Ureter (tissue), 1 donor: ENCODE measurements around the gene B3GALNT2. TPM values are rescaled to one million over a fixed set of nuclear protein-coding genes. Genes with fewer than 3 reads are reported as not detected.
"Not testable (repeated sequence)": the region's sequence is repeated elsewhere in the genome, so short reads cannot be mapped to it uniquely, and the experiment has no call there.

ENCODE experiments used
- DNase-seq: peaks from one replicate; pipeline ENCODE4 v3.0.0-alpha.2; 2020; ENCODE audit warnings: low spot score
- total RNA-seq: library from RNA; stranded (reverse); gene quantifications from one replicate; pipeline ENCODE4 v1.2.4, GENCODE V29; 2023
- donor health status: DM: yes; HTN: yes; CAD: no.

The B3GALNT2 gene
- 28.8 TPM for total RNA-seq

DNA sequence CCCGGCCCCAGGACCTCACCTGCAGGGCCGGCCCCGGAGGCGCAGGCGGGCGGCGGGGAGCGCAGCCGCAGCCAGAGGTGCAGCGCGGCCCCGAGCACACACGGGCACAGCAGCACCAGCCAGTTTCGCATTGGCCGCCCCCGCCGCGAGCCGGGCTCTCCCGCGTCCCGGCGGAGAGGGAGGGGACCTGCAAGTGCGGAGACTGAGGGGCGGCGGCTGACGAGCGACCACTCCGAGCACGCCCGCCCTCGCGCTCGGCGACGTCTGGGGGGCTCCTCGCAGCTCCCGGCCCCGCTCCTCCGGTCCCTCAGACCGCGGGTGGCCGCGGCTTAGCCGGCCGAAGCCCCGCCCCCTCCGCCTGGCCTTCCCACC is at the start of gene B3GALNT2:
TSS of gene B3GALNT2 (minus strand) at position 331 of the 372 bp plus-strand sequence. CDS start at position 131, 200 bp downstream.
- no peak for DNase-seq

DNA sequence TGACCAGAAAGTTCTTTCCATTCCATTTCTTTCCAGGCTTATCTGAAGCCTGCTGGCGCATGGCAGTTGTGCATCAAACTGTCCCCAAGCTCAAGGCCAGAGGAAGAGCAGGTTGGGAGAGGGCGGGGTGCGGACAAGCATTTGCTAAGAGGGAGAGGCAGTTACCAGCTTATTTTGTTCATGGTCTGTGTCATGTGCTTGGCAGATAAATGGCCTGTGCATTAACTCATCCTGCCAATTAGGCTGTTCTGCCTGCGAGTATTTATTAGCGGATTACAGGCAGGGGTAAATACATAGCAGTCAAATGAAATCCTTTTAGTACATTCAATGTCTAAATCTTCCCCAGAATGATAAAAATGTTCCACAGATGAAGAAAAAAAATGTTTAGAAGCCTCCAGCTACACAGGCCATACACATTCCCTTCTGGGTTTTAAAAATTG is 48.9 kb upstream of the B3GALNT2 start:
- no peak for DNase-seq

DNA sequence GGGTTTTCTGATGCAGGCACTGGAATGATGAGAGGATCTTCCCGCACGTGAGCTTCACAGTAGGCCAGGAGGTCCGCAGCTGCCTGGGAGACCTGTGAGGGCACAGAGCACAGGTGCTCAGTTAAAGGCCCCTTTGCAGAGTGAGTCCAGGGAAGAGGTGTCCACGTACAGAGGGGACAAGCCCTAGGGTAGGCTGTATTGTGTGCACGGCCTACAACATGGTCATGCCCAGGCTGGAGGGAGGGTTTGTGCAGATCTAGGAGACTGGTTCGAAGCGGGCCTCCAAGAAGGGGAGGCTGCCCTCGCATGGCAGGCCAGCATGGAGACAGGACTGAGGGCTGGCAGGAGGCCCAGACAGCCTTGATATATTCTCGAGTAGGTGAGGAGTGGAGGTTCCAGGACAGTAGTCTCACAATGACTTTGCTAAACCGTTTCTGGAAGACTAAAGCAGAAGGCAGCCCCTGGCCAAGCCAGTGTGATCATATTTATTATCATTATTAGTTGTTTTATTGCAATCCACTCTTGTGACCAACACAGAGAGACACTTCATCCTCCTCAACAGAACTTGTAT is 48.0 kb upstream of the B3GALNT2 start:
- DNase-seq = no peak

DNA sequence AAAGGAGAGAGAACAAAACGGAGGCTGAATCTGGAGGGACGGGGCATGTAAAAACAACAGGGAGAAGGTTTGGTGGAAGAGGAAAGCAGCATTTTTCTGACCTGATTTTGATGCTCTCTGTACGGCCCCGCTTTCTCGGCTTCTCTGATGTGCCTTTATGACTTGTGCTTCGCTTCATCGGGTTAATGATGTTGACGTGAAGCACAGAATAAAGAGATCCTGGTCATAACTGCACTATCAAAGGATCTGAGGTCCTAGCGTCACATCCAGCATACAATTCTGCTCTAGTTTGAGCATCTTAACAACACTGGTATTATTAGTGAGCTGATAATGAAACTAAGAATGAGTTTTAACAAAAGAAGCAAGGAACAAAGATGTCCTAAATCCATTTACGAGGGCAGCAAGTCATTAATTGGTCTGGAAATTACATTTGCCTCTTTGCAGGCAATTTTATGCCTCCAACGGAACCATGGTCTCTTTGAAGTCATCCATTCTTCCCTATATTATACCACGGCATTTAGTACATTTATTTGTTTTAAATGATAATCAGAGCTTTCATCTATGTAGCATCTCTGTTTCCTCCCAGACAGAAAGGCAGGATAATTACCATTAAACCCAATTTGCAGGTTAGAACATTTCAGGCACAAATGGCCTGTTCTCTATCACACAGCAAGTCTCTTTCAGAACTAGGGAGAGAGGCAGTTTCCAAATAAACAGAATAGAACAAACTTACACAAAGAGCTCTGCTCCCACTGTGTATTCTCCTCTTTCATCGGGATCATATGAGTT is 45.3 kb upstream of the B3GALNT2 start:
- DNase-seq = no peak

DNA sequence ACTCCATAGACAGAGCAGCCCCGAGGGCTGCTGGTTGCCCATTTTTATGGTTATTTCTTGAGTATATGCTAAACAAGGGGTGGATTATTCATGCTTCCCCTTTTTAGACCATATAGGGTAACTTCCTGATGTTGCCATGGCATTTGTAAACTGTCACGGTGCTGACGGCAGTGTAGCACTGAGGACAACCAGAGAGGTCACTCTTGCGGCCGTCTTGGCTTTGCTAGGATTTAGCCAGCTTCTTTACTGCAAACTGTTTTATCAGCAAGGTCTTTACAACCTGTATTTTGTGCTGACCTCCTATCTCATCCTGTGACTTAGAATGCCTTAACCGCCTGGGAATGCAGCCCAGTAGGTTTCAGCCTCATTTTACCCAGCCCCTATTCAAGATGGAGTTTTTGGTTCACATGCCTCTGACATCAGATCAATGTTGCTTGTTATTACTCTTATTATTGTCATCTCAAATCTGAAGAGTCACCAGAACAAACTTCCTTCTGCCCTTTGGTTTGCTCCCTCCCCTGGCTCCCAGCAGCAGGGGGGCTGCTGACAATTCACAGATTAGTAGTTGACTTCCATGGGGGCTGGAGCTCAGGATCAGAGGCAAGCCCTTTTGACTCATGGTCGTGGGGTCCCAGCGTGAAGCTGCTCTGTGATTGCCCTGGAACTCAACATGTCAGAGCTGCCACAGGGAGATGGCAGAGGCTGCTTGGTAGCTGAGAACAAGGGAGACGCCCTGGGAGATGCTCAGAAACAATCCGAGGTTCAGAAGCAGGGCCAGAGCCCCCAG is 42.3 kb upstream of the B3GALNT2 start:
- DNase-seq = not testable (repeated sequence)

DNA sequence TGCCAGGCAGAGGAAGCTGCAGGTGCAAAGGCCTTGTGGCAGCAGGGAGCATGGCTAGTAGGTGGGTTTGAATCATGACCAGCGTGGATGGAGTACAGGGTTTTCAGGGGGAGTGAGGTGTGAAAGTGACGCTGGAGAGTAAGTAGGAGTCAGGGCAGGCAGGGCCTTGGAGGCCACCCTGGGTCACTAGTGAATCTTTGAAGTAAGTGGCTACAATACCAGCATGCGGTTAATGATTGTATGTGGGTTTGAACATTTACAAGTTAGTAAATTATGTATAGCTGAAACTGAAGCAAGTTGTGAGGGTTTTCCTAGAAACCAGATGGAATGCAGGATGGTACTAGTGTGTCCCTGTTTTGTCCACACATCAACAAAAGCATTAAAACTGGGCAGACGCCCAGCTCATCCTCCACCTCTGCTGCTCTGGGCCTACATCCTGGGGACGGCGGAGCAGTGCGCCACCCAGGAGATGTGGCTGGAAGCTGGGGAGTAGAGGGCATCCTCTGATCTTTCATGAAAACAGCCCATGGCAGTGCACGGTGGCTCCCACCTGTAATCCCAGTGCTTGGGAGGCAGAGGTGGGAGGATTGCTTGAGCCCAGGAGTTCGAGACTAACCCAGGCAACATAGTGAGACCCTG is 41.2 kb upstream of the B3GALNT2 start:
- DNase-seq = no peak

DNA sequence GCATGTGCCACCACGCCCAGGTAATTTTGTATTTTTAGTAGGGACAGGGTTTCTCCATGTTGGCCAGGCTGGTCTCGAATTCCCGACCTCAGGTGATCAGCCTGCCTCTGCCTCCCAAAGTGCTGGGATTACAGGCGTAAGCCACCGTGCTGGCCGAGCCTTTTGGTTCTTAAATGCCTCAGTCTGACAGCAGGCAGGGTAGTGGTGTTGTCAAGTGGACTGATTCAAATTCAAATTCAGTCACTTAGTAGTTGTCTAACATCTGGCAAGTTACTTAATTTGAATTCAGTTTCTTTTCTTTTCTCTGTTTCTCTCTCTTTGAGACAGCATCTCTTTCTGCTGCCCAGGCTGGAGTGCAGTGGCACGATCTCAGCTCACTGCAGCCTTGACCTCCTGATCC is 38.6 kb upstream of the B3GALNT2 start:
- not testable (repeated sequence) for DNase-seq

DNA sequence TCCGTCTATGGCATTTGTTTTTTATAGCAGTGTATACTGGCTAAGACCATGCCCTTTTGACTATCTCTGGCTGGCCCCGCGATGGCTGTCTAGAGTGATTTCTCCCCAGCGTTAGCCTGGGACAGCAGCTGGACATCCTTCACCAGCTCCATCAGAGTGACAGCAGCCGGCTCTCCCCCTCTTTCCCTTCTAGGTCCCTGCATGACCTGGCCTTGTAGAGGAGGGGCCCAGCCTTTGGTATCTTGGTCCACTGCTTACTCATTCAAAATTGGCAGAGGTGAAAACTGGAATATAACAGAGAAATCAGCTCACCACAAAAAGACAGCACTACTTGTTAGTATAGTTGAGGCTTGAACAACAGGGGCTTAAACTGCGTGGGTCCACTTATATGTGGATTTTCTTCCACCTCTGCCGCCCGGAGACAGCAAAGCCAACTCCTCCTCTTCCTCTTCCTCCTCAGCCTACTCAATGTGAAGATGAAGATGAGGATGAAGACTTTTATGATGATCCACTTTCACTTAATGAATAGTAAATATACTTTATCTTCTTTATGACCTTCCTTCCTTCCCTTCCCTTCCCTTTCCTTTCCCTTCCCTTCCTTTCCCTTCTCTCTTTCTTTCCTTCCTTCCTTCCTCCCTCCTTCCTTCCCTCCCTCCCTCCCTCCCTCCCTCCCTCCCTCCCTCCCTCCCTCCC is 29.4 kb upstream of the B3GALNT2 start:
- DNase-seq = no peak

DNA sequence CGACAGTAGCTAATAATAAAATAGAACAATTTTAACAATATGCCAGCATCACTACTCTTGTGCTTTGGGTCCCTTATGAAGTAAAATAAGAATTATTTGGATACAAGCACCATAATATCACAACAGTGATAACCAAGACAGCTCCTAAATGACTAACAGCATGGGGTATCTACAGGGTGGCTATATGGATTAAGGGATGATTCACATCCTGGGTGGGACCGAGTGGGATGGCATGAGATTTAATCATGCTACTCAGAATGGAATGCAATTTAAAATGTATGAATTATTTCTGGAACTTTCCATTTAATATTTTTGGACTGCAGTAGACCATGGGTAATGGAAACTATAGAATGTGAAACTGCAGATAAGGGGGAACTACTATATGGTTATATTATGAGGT is 28.1 kb upstream of the B3GALNT2 start:
- no peak for DNase-seq

DNA sequence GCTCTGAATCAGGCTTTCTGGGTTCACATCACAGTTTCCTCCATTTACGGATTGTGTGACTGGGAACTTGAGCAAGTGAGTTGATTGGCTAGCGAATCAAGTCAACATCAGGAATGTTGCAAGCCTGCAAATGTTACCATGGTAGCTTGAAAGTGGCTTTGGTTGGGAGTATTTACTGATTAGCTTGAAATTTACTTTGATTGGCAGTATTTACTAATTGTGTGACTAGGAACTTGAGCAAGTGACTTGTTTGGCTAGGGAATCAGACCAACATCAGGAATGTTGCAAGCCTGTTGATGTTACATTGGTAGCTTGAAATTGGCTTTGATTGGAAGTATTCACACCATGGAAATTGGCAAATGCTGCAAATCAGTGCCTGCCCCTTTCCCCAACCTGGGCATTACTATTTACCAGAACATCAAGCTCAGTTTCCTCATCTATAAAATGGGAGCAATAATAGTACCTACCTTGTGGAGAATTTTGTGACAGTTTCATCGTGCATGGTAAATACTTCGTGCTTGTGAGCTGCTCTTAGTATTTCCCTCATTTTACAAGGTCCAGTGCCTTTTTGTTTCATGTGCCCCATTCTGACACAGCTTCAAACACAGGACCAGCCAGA is 23.1 kb upstream of the B3GALNT2 start:
- DNase-seq = no peak

DNA sequence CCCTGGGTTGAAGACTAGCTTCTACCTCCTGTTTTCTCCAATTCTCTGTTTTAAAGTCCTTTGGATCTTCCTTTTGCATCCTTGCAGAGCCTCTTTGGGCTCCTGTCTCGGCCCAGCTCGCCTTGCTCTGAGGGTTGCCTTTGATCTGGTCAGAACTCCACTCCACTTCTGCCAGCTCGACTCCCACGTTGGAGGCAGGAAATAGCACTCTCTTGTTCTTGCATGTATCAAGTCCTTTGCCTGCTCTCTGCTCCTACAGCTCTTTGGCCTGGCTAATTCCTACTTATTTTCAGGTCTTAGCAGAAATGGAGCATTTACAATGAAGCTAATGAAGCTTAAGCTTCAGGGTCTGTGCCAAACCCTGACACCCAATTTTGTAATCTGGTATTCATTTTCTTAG is 21.1 kb upstream of the B3GALNT2 start:
- no peak for DNase-seq

DNA sequence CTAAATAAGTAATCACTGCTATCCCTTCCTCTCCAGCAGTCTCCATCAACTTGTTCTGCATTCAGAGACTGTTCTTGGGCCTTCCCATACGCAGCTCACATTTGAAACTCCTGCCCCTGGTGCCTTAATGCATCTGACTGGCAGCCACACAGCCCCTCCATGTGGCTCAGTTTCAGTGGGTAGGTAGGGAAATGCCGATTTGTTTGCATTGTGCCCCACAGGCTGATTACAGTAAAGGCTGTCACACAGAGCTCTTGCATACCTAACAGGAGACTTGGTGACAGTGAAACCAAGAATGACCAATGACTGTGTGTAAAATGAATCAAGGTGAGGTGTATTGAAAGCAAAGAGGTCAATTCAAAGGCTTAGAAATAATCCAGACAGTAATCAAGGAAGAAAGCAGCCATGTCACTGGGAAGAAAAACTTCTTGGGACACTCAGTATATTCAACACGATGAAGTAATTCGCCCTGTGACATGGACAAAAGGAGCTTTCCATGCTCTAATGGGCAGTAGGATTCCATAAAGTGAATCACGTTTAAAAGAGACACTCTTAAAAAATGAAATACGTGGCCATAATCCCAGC is 12.7 kb upstream of the B3GALNT2 start:
- no peak for DNase-seq

DNA sequence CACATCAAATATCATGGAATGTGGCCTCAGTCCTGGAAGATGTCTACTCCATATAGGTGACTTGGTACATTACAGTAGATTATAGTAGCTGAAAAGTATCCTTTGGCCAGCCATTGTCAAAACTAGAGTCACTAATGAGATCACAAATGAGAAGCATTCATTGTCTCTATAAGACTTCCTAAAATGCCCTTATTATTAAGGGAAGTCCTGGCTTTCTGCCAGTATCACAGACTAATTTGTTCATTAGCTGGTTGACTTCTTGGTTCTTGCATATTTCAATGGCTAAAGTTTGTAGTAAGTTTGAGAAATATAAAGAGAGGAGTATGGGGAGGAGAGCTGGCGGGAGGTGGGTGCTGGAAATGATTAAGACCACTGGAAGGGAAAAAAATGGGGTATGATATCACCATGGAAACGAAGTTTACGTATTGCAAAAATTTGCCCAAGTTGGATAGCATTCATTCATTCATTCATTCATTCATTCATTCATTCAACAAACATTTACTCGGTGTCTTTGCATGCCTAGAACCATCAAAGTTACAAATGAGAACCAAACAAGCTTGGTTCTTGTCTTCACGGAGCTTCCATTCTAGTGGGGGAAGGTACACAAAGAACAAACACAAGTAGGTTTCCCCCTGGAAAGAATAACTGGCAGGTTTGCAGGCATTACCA is 11.7 kb upstream of the B3GALNT2 start:
- no peak for DNase-seq

DNA sequence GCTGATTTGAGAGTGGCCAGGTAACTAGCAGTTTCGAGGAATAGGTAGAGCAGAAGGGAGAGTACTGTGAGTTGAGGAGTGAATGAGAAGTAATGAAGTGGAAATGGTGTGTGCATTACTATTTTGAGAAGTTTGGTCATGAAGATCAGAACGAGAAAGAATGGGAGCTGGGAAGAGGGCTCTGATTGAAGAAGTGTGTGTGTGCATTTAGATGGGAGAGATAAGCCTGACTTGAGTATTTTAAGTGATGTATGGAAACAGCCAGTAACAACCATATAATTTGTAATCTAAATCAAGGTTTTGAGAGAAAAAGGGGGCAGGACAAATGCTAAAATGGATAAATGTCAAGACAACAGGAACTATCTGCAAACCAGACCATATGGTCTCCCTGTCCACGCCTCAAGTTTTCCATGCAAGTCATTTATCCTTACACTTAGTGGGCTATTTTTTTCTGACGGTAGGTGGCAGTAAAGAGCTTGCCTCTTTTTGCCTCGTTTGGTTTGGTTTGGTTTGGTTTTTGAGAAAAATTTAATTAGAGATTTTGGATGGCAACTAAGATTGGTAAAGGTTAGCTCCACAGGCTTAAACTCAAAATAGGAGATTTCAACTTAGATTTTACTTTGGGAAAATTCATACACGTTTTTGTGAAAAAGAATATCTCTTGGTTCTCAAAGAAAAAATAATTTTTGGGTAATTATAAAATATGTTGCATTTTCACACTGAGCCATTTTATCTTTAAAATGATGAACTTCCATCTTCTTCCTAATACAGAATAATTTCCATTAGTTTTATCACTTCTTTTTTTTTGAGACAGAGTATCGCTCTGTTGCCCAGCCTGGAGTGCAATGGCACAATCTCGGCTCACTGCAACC is 9.5 kb upstream of the B3GALNT2 start:
- DNase-seq = no peak

DNA sequence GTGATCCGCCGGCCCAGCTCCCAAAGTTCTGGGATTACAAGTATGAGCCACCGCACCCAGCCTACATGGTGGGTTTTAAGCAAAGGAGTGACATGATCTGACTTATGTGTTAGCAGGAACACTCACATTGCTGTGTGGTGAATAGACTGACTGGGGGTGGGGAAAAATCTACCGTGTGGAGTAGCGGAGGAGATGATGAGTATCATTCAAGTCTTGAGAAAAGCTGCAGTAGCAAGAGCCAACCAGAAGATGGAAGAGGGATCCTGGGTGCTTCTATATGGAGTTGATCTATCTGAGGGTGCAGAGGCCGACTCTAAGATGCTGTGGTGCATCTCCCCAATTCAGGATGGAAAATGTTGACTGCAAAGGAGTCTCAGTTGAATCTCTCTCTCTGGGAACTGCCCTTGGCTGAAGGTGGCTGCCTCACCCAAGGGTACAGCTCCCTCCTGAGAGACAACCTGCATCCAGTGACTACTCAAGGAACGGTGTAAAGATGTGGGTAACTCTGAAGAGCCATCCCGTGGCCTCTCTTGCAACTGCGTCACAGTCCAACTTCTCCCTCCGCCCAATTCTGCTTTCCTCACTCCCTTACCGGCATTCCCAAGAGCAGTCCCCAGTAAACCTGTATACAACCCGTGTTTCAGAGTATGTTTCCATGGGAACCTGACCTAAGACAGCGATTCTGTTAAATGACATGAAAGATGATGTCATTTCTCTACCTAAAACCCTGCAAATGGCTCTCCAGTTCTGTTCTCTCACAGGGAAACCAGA is 7.4 kb upstream of the B3GALNT2 start:
- DNase-seq = no peak

DNA sequence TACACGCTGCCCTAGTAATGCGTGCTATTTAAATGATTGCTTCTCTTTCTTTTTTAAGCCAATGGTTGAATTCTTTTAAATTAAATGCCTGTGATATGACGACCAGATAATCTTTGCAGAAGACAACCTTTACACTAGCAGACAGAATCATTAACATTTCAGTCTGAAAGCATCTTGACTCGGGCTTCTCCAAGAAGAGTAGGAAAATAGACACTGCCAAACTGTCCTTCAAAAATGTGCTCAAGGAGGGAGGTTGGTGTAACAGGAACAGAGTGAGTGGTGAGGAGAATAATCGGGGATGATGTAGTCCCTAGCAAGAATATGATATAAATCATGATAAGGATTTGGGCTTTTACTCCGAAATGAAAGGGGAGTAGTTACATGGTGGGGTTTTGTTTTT is 6.6 kb upstream of the B3GALNT2 start:
- DNase-seq = no peak

DNA sequence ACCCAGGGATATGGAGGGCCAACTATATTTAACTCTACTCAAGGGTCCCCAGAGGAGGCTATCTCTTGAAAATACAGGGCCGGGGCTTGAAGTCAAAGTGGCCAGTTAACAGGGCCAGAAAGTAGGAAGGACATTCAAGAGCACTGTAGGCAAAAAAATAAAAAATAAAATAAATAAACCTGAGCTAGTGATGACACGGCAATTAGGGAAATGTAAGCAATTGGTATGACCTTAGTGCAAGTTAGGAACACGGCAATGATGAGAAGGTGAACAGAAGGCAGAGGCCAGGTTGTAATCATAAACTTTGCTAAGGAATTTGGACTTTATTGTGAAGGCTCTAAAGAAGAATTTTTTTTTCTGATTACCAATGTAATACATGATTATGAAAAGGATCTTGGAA is 3.4 kb upstream of the B3GALNT2 start:
- no peak for DNase-seq

DNA sequence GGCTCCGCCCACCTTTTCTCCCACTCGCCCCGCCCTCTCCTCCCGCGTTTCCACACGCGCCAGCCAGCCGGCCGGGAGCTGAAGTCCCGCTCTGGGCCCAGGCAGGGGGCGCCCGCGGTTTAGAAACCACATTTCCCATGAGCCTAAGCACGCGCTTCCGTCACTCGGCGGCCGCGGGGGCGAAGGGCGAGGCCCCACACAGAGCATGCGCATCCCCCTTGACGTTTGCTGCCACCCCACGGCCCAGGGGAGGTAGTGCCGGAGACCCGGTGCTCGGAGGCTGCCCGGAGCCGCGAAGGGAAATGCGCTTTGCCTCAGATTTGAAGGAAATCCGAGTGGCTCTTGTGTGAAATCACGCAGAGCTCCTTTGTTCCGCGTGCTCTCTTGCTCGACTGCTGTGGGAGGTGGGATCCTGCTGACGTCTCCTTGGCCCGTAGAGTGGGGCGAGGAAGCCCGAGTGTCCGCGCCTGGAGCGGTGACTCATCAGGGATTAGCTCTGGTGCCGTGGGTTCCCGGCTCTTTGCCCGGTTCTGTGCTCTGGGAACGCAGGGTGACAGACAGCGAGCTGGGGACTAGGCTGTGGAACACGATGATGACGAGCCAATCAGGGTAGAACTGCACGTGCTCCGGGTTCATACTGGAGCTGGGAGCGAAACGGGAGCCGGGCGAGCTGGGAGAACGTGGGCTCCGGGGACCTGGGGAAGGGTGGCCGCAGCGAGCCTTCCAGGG is 406 bp upstream of the B3GALNT2 start:
- DNase-seq = peak; percentile 99
